Anterior cingulate cortex (tissue), 58 donors: ENCODE measurements around the gene GRK1.

Source experiments
- DNase-seq, 58 donors: peaks; one replicate each; lab custom pipeline; 2025; lab: John Stamatoyannopoulos, UW

Gene GRK1

DNA sequence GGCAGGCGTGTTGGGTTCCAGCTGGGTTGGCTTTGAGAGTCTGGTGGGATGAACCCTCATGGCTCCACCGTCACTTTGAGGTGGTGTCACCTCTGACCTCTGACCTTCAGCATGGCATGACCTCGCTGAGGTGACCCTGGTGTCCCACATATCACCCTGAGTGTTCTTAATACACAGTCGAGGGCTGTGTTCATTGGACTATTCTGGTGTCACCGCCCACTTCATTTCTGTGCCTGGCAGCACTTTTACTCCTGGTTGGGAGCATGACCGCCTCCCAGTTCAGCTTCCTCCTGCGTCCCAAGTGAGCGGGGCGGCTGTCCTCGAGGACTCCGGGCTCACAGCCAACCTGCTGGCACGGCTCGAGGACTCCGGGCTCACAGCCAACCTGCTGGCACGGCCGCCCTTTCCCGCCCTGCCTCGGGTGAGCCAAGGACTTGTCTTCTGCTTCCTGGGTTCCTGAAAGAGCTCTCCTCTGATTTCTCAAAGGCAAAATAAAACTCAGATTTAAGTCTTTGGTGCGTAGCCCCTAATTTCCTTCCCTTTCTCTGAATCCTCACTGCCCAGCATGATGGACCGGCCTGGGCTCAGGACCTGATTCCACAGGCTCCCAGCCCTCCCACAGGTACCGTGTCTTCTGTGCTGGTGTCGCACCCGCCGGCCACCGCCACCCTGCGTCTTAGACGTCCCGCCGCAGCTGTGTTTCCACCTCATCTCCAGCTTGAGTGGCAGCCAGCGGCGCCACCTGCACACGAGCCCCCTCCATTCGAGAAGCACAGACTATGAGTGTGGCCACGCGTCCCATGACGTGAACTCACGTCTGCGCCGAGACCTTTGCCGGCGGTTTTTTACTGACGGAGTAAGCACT lies 19.4 kb upstream of the GRK1 start:
- peak in 56 of 58 donors; percentile 23 to 95 (median 85) for DNase-seq

GRCh38 chr13:113648216-113648610 lies 18.8 kb upstream of the GRK1 start:
- no peak for DNase-seq

DNA sequence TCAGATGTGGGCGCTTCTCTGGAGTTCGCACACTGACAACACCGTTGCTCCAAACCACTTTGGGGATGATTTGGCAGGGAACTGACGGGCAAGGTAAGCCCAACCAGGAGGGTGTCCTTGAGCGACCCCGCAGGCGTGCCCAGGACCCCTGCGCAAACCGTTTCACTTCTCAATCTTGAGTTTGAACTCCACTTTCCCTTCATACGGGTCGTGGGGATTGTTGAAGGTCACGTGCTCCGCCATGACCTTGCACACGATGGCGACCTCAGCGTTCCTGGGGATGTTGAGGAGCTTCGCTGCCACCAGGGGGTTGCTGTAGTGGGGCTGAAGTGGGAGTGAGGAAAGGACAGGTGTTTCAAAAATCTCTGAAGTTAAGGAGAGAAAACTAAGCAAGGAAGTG lies 17.8 kb upstream of the GRK1 start:
- no peak for DNase-seq

DNA sequence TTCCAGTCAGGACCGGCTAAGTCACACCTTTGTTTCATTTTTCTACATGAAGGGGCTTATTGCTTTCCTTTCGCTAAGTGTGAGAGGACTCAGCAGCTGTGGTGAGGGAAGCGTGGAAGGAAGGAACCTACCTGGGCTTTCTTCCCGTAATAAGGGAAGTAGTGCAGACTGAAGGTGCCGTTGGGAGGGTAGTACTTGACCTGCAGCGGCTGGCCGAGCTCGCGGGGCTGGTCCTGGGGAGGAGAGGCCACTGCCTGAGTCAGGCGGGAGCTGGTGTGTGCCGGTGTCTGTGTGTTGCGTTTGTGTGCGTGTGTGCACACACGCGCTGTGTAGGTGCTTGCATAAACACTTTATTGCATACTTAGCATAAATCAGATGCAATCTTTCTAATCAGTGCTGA lies 16.7 kb upstream of the GRK1 start:
- DNase-seq, result no peak

GRCh38 chr13:113650731-113651148 lies 16.3 kb upstream of the GRK1 start:
- no peak for DNase-seq

- DNase-seq, result no peak
Observed at GRCh38 chr13:113651511-113652403, 15.3 kb upstream of the GRK1 start.

- DNase-seq, result no peak
Observed at GRCh38 chr13:113652404-113653263, 14.4 kb upstream of the GRK1 start.

- DNase-seq, result no peak
Observed at GRCh38 chr13:113653264-113654174, 13.5 kb upstream of the GRK1 start.

GRCh38 chr13:113654175-113654560 lies 12.9 kb upstream of the GRK1 start:
- no peak for DNase-seq

- DNase-seq, result no peak
Observed at GRCh38 chr13:113654591-113655345, 12.3 kb upstream of the GRK1 start.

- no peak for DNase-seq
Observed at GRCh38 chr13:113655346-113656002, 11.5 kb upstream of the GRK1 start.

- no peak for DNase-seq
Observed at GRCh38 chr13:113656003-113656588, 10.9 kb upstream of the GRK1 start.

DNA sequence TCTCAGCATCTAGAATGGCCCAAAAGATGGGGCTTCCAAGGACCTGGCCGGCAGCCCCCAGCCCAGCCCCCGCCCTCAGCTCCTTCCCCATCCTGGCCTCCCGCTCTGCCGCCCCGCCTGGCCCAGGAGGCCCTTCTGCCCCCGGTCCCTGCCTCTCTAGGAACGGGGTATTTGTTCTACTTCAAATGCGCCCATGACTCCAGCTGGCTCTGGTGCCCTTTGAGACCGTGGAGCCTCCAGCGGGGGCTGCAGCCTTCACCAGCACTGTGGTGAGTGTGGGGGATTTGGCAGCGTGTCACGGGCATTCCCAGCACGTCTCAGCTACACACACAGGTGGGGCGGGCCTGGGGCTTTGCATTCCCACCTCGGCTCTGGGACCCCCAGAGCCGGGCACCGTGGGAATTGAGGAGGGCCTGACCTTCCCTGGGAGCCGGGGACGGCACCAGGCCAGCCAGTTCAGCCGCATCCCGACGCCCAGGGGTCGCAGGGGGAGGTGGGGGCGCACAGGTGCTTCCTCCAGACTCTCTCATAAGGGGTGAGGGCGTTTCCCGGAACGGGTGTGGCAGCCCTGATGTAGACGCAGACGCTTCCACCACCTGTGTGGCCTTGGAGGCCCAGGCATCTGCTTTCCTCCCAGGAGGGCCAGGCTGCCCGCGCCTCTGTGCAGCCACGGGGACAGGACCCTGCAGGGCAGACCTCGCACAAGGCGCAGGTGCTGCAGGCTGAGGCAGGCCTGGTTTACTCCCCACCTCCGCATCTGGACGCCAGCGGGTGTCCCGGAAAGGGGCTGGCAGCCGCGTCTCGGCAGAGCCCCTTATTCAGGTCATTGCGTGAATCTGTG lies 10.0 kb upstream of the GRK1 start:
- DNase-seq, result no peak

DNA sequence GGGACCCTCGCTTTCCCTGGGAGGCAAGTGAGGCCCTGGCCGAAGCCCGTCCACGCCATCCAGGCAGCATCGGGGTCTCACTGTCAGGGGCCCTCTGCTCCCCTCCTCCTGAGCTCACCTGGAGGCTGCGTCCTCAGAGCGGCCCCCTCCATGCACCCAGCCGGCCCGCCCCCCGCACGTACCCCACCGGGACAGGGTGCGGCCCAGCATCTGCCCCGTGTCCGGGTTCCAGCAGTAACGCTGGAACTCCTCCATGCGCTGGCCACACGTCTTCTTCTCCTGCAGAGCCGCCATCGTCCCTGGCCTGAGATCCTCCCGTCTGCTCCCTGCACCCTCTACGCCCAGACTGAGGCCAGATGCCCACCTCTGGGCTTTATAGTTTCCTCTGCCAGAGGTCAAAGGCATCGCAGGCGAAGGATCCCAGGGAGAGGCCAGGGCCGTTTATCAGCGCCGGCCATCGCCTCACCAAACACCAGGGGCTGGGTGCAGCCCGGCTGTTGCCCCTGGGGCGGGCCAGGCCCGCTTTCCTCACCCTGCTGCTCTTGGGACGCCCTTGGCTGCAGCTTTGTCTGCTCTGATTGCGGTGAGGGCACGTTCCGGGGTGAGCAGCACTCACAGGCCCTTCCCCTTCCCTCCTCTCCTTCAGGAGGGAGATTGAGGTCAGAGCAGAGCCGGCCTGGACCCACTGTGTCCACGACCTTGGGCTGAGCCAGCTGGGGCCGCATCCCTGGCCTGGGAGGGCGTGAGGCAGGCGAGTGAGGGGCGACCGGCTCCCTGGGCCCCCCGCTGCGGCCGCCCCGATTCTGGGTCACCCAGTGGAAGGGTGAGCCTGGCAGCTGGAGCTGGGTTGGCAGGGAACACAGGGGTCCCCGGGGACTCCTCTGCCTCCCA lies 8.9 kb upstream of the GRK1 start, which contains the start of gene ATP4B:
TSS of gene ATP4B (minus strand) at position 348 of the 891 bp plus-strand sequence. CDS start at position 294, 54 bp downstream.
- no peak for DNase-seq

GRCh38 chr13:113658836-113659235 lies 8.2 kb upstream of the GRK1 start:
- no peak for DNase-seq

- DNase-seq, result no peak
Observed at GRCh38 chr13:113659337-113659736, 7.7 kb upstream of the GRK1 start.
